PC-3 (cell line): ENCODE measurements around the gene ABHD13. TPM values are rescaled to one million over a fixed set of nuclear protein-coding genes. Genes with fewer than 3 reads are reported as not detected.

Source experiments
- ATAC-seq: fragments of 200-7000 bp; cut with Tn5 transposase; 2 replicates; pipeline ENCODE4 v1.9.1; 2020; ENCODE audit warnings: mild to moderate bottlenecking, moderate library complexity
- BruUV-seq: library from RNA; stranded (reverse); fragments of 400-500 nt; replicated peaks from 2 replicates; lab custom pipeline; 2021; lab: Mats Ljungman, UMichigan
- CTCF ChIA-PET: fragments of 300-600 bp; sonication (Branson Sonifier 250); formaldehyde crosslinking; loops from one replicate; lab custom pipeline; 2022; ENCODE audit warnings: antibody characterized with exemption; lab: Charles Lee
- POLR2A ChIA-PET: fragments of 300-600 bp; sonication (Branson Sonifier 250); formaldehyde crosslinking; loops from one replicate; lab custom pipeline; 2022; ENCODE audit warnings: antibody characterized with exemption; ENCODE audit not compliant: unreplicated experiment; lab: Charles Lee
- DNase-seq: peaks from one replicate; pipeline ENCODE4 v3.0.0-alpha.2; 2015
- H2AFZ ChIP-seq: fragments of 300-600 bp; sonication (generic); 2 replicates; pipeline ENCODE4 v1.6.0; 2016; ENCODE audit warnings: antibody characterized with exemption, low read length
- H3F3A ChIP-seq: fragments of 300-600 bp; sonication (generic); one replicate; pipeline ENCODE4 v1.6.0; 2017; ENCODE audit warnings: antibody characterized with exemption, low read length, control low read depth, mild to moderate bottlenecking; ENCODE audit not compliant: unreplicated experiment
- H3K27ac ChIP-seq: fragments of 300-600 bp; sonication (generic); 2 replicates; pipeline ENCODE4 v1.5.1; 2016; ENCODE audit warnings: mild to moderate bottlenecking, low read length
- H3K27me3 ChIP-seq: fragments of 300-600 bp; sonication (generic); 2 replicates; pipeline ENCODE4 v1.6.1; 2016; ENCODE audit warnings: low read length, mixed read lengths
- H3K36me3 ChIP-seq: fragments of 300-600 bp; sonication (generic); 2 replicates; pipeline ENCODE4 v1.6.1; 2016; ENCODE audit warnings: low read depth, mixed run types, low read length, mixed read lengths
- H3K4me1 ChIP-seq: fragments of 300-600 bp; sonication (generic); 2 replicates; pipeline ENCODE4 v1.5.1; 2016; ENCODE audit warnings: low read length; ENCODE audit not compliant: insufficient read depth
- H3K4me2 ChIP-seq: fragments of 300-600 bp; sonication (generic); 2 replicates; pipeline ENCODE4 v1.6.0; 2016; ENCODE audit warnings: low read length
- H3K4me3 ChIP-seq: fragments of 300-600 bp; sonication (generic); 2 replicates; pipeline ENCODE4 v1.5.1; 2016; ENCODE audit warnings: mild to moderate bottlenecking, low read length, mixed read lengths
- H3K79me2 ChIP-seq: fragments of 300-600 bp; sonication (generic); 2 replicates; pipeline ENCODE4 v1.6.1; 2017; ENCODE audit warnings: low read length, mixed read lengths
- H3K9ac ChIP-seq: fragments of 300-600 bp; sonication (generic); 2 replicates; pipeline ENCODE4 v1.6.0; 2016; ENCODE audit warnings: mild to moderate bottlenecking, low read length
- H3K9me2 ChIP-seq: fragments of 300-600 bp; sonication (generic); replicated peaks from 2 replicates; pipeline ENCODE4 v1.6.1; 2016; ENCODE audit warnings: mixed run types, low read length, mixed read lengths
- H3K9me3 ChIP-seq: fragments of 300-600 bp; sonication (generic); 2 replicates; pipeline ENCODE4 v1.6.1; 2016; ENCODE audit warnings: low read length, mixed read lengths
- H4K20me1 ChIP-seq: fragments of 300-600 bp; sonication (generic); 2 replicates; pipeline ENCODE4 v1.6.1; 2016; ENCODE audit warnings: low read length, mixed read lengths
- CTCF ChIP-seq: fragments of 300-600 bp; sonication (generic); conservative IDR thresholded peaks from 2 replicates; pipeline ENCODE4 v1.5.1; 2017; ENCODE audit warnings: antibody characterized with exemption, low read depth, mild to moderate bottlenecking, low read length
- EZH2 ChIP-seq: fragments of 300-600 bp; sonication (generic); IDR thresholded peaks from one replicate; pipeline ENCODE4 v1.6.1; 2017; ENCODE audit warnings: antibody characterized with exemption, mild to moderate bottlenecking, low read length; ENCODE audit not compliant: unreplicated experiment
- EZH2phosphoT487 ChIP-seq: fragments of 300-600 bp; sonication (generic); IDR thresholded peaks from 2 replicates; pipeline ENCODE4 v1.6.1; 2018; ENCODE audit warnings: mild to moderate bottlenecking, antibody characterized with exemption, low read length, borderline replicate concordance
- intact Hi-C: fragments of 100-400 bp; cut with micrococcal nuclease; formaldehyde crosslinking; loops from 2 replicates; pipeline ENCODE4 v1.9.0; 2023
- total RNA-seq: library from RNA; depleted of rRNA; stranded (reverse); fragments of >200 nt; gene quantifications from 2 replicates; pipeline ENCODE4 v1.2.3, GENCODE V29; 2014

Gene ABHD13
- total RNA-seq, 1 experiment from 2014 or later, result 3.9 TPM

GRCh38 chr13:108270442-108270841 is 52.2 kb downstream of the ABHD13 start:
- peaks cover 8% of the 10 kb centered on the region; the same call in 1 of the 2 replicates for H3K27me3 ChIP-seq
- ChIA-PET CTCF (no interaction called here), POLR2A (no interaction called here)
- no peaks in the 10 kb centered on the region; the same call in 1 of the 2 replicates for H3K4me1 ChIP-seq
- no peaks in the 10 kb centered on the region for H3K9me2 ChIP-seq
- no peak overlapping the region for H3K4me2 ChIP-seq
- no peaks in the 10 kb centered on the region for H3K79me2 ChIP-seq
- no peak overlapping the region for H3K4me3 ChIP-seq
- TF ChIP-seq EZH2 (no peak), CTCF (no peak), EZH2phosphoT487 (no peak)
- H3K36me3 ChIP-seq, result no peaks in the 10 kb centered on the region
- no peak overlapping the region for H3K27ac ChIP-seq
- no peaks in the 10 kb centered on the region for H3F3A ChIP-seq
- BruUV-seq, result no TSS peak
- no peaks in the 10 kb centered on the region for H3K9me3 ChIP-seq
- intact Hi-C loops, result no loop called here
- H2AFZ ChIP-seq, result no peak overlapping the region
- no peaks in the 10 kb centered on the region for H4K20me1 ChIP-seq
- no peak overlapping the region for H3K9ac ChIP-seq
- DNase-seq (no peak), ATAC-seq (no peak)

GRCh38 chr13:108272333-108272732 is 54.1 kb downstream of the ABHD13 start:
- Histone ChIP-seq H3K9me2 (no peaks in the 10 kb centered on the region), H2AFZ (no peak overlapping the region), H3K79me2 (no peaks in the 10 kb centered on the region), H3K4me2 (no peak overlapping the region), H3K9me3 (no peaks in the 10 kb centered on the region), H3K27ac (no peak overlapping the region), H3K36me3 (no peaks in the 10 kb centered on the region), H3F3A (no peaks in the 10 kb centered on the region), H4K20me1 (no peaks in the 10 kb centered on the region), H3K9ac (no peak overlapping the region), H3K4me1 (no peaks in the 10 kb centered on the region; the same call in 1 of the 2 replicates), H3K27me3 (peaks cover 20% of the 10 kb centered on the region), H3K4me3 (no peak overlapping the region)
- BruUV-seq, result no TSS peak
- intact Hi-C loops, result no loop called here
- DNase-seq, result no peak
- no peak for TF ChIP-seq EZH2
- TF ChIP-seq CTCF, result no peak
- TF ChIP-seq EZH2phosphoT487, result no peak
- CTCF ChIA-PET, result no interaction called here
- POLR2A ChIA-PET, result no interaction called here
- no peak for ATAC-seq

GRCh38 chr13:108273429-108274118 is 55.4 kb downstream of the ABHD13 start:
- BruUV-seq, result no TSS peak

More at GRCh38 chr13:108273429-108274118, 55.4 kb downstream of the ABHD13 start:
- DNase-seq (no peak), ATAC-seq (no peak)
- Histone ChIP-seq H3K27ac (no peak overlapping the region), H3K4me2 (no peak overlapping the region), H3K9ac (no peak overlapping the region), H3K27me3 (peaks cover 20% of the 10 kb centered on the region), H3K79me2 (no peaks in the 10 kb centered on the region), H2AFZ (no peak overlapping the region), H3K9me3 (no peaks in the 10 kb centered on the region), H3K4me3 (no peak overlapping the region), H3K36me3 (no peaks in the 10 kb centered on the region), H3F3A (no peaks in the 10 kb centered on the region), H3K9me2 (no peaks in the 10 kb centered on the region), H4K20me1 (no peaks in the 10 kb centered on the region), H3K4me1 (no peaks in the 10 kb centered on the region; the same call in 1 of the 2 replicates)
- no peak for TF ChIP-seq EZH2phosphoT487
- no peak for TF ChIP-seq CTCF
- TF ChIP-seq EZH2, result no peak
- intact Hi-C loops, result no loop called here
- CTCF ChIA-PET, result no interaction called here
- POLR2A ChIA-PET, result no interaction called here
